OCI-LY7 (cell line): ENCODE data around the gene DPM2.

ENCODE experiments used
- CTCF ChIP-seq: fragments of 200-600 bp; sonication (generic); conservative IDR thresholded peaks from 2 replicates; pipeline ENCODE4 v1.5.1; 2014; ENCODE audit warnings: mild to moderate bottlenecking, antibody characterized with exemption, low read length, moderate library complexity, mixed read lengths
- EZH2phosphoT487 ChIP-seq: fragments of 200-600 bp; sonication (generic); IDR thresholded peaks from 2 replicates; pipeline ENCODE4 v1.6.1; 2018; ENCODE audit warnings: low read depth, borderline replicate concordance, mild to moderate bottlenecking, mixed run types, antibody characterized with exemption, low read length, moderate library complexity, mixed read lengths

DNA sequence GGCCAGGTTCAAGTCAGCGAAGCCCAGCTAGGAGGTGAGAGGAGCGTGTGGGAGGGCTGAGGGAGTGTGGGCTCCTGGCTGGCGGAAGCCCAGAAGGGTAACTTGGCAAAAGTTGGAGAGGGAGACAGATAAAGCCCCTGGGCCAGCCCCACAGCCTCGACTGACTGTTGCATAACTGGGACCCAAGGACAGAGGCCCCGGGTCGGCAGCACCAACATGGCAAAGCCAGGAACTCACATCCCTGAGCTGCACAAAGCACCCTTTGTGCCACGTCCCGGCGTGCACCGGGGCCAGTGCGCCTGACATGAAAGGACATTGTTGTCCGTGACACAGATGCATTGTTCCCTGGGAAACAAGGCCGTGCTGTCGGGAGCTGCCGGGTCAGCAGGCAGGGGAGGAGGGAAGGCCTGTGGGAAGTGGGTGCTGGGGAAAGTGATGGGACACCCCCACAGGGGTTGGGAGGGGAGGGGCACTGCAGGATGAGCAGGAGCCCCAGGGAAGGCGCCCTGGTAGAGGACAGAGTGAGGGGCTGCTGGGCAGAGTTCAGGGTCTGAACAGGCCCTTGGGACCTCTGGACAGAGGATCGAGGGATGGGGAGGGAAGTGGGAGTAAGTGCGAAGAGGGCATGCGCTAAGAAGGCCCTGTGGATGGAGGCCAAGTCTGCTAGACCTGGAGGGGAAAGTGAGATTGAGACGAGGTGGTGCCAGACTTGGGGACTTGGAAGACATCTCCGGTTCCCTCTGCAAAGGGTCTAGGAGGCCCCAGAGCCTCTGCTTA lies 13.0 kb upstream of the DPM2 start:
- TF ChIP-seq CTCF = no peak
- no peak for TF ChIP-seq EZH2phosphoT487
